ENCODE results near the gene SF3B2. TPM values are rescaled to one million over a fixed set of nuclear protein-coding genes. Genes with fewer than 3 reads are reported as not detected.
A peak's percentile ranks its signal among the peaks of the same experiment; 100 is the strongest.

SF3B2 gene
- total RNA-seq, 1 experiment from 2014 or later = 237 TPM

GRCh38 chr11:66011785-66012303, 40.3 kb upstream of the SF3B2 start, which contains the start of gene CST6:
TSS of gene CST6 (plus strand) at chr11:66012008. CDS start at chr11:66012045, 37 bp downstream.
- no peak within 1 kb of the TSS for H3K18ac ChIP-seq (ENCODE audit: insufficient read length, low read depth, low read length)
- WGBS (ENCODE audit: extremely low coverage, insufficient read length, low lambda C conversion rate) = no CpG with 5 or more reads among the region's 61 CpGs
- H3K9me3 ChIP-seq (ENCODE audit: control insufficient read depth, low read depth, low read length) = no peaks in the 10 kb centered on the region
- H2BK5ac ChIP-seq (ENCODE audit: insufficient read length, low read length) = no peak within 1 kb of the TSS
- peak; percentile 63 for DNase-seq
- no peak within 1 kb of the TSS for H2BK15ac ChIP-seq (ENCODE audit: low read depth, low read length)
- H3K27ac Mint-ChIP-seq = no peak within 1 kb of the TSS
- H3K9ac ChIP-seq (ENCODE audit: extremely low read depth, insufficient read length, low read length) = no peak within 1 kb of the TSS
- peak within 1 kb of the TSS; percentile 38 for H3K4me2 ChIP-seq (ENCODE audit: insufficient read depth, insufficient read length, low read length)
- H3K27me3 Mint-ChIP-seq (ENCODE audit: low read depth) = no peaks in the 10 kb centered on the region; the same call in 1 of the 2 replicates
- no peaks in the 10 kb centered on the region for H3K79me2 ChIP-seq (ENCODE audit: insufficient read depth, low read length)
- no peak within 1 kb of the TSS for H3K23ac ChIP-seq (ENCODE audit: insufficient read length, low read depth, low read length)
- H3K36me3 Mint-ChIP-seq (ENCODE audit: insufficient read depth in 1 of 3, low read depth in 3 of 3) = no peaks in the 10 kb centered on the region
- no peak within 1 kb of the TSS for H3K4me3 Mint-ChIP-seq
- H2BK12ac ChIP-seq (ENCODE audit: insufficient read length, low read depth, low read length) = no peak within 1 kb of the TSS
- H2AK5ac ChIP-seq (ENCODE audit: insufficient read length, low read length) = no peak within 1 kb of the TSS
- H2BK120ac ChIP-seq (ENCODE audit: low read depth, low read length, poor library complexity, severe bottlenecking) = no peak within 1 kb of the TSS
- no peak within 1 kb of the TSS for H2AFZ ChIP-seq (ENCODE audit: low read length)
- no peak within 1 kb of the TSS for H3K56ac ChIP-seq (ENCODE audit: insufficient read length, low read depth, low read length)
- H3K4me1 Mint-ChIP-seq = peaks cover 12 to 25% of the 10 kb centered on the region in 2 experiments
- no peaks in the 10 kb centered on the region for H3K9me3 Mint-ChIP-seq
- no peak within 1 kb of the TSS for H3T11ph ChIP-seq (ENCODE audit: low read length)
- no peaks in the 10 kb centered on the region for H3K79me1 ChIP-seq (ENCODE audit: insufficient read depth, low read depth, low read length, poor library complexity, severe bottlenecking)
- H4K5ac ChIP-seq (ENCODE audit: insufficient read length, low read depth, low read length) = no peak within 1 kb of the TSS
- H3K27me3 ChIP-seq (ENCODE audit: insufficient read depth, low read length) = peaks cover 4% of the 10 kb centered on the region; the same call in 1 of the 2 replicates
- H3K4me1 ChIP-seq (ENCODE audit: insufficient read depth, low read length) = no peaks in the 10 kb centered on the region
- no peak within 1 kb of the TSS for H3K4ac ChIP-seq (ENCODE audit: low read depth, low read length)
- H3K27ac ChIP-seq (ENCODE audit: insufficient read length, low read depth, low read length) = no peak within 1 kb of the TSS
- no peak within 1 kb of the TSS for H2BK20ac ChIP-seq (ENCODE audit: low read depth, low read length, poor library complexity, severe bottlenecking)
- no peak within 1 kb of the TSS for H4K8ac ChIP-seq (replicated peaks; ENCODE audit: insufficient read length, low read depth, low read length)
- no peak within 1 kb of the TSS for H4K91ac ChIP-seq (ENCODE audit: insufficient read length, low read depth, low read length)
- H3K23me2 ChIP-seq (ENCODE audit: insufficient read length, low read depth, low read length, poor library complexity, severe bottlenecking) = peaks cover 5% of the 10 kb centered on the region
- H4K20me1 ChIP-seq (ENCODE audit: control insufficient read depth, insufficient read depth, insufficient read length) = no peaks in the 10 kb centered on the region
- TF ChIP-seq CTCF (conservative IDR thresholded peaks at IDR 0.05) = no peak
- peak within 1 kb of the TSS; percentile 8; the same call in 1 of the 2 replicates for H3K14ac ChIP-seq (ENCODE audit: insufficient read depth, low read length)
